Suppressor macrophage treated with lipopolysaccharide for 1 hour (primary cell): ENCODE data around the gene CD58.

Experiments used
- DNase-seq, 3 donors: peaks; one replicate each; pipeline ENCODE4 v3.0.0-alpha.2; 2020 to 2022

Gene CD58

GRCh38 chr1:116508085-116508983 is 62.5 kb downstream of the CD58 start:
- peak; percentile 41 to 63 (median 61) for DNase-seq

GRCh38 chr1:116507631-116508030 is 63.2 kb downstream of the CD58 start:
- no peak for DNase-seq

- no peak for DNase-seq
Observed at GRCh38 chr1:116506132-116507004, 64.5 kb downstream of the CD58 start.

- peak; percentile 97 to 99 (median 98) for DNase-seq
Observed at GRCh38 chr1:116504308-116505156, 66.3 kb downstream of the CD58 start.

GRCh38 chr1:116503546-116504307 is 67.1 kb downstream of the CD58 start:
- DNase-seq, result peak; percentile 76 to 86 (median 80)

GRCh38 chr1:116502671-116503314 is 68.0 kb downstream of the CD58 start:
- DNase-seq, result no peak

GRCh38 chr1:116501870-116502244 is 69.0 kb downstream of the CD58 start:
- DNase-seq, result no peak

GRCh38 chr1:116501125-116501869 is 69.5 kb downstream of the CD58 start:
- no peak for DNase-seq

GRCh38 chr1:116498789-116499628 is 71.8 kb downstream of the CD58 start:
- DNase-seq, result peak; percentile 76 to 85 (median 83)

- peak; percentile 96 to 98 (median 98) for DNase-seq
Observed at GRCh38 chr1:116497656-116498055, 73.2 kb downstream of the CD58 start.

- DNase-seq, result peak in 1 of 3 donors; percentile 20
Observed at GRCh38 chr1:116496898-116497297, 73.9 kb downstream of the CD58 start.

- DNase-seq, result peak in 2 of 3 donors; percentile 58 to 70
Observed at GRCh38 chr1:116496380-116496779, 74.4 kb downstream of the CD58 start.

GRCh38 chr1:116495535-116495934 is 75.3 kb downstream of the CD58 start:
- DNase-seq, result peak in 1 of 3 donors; percentile 36

GRCh38 chr1:116494745-116495144 is 76.1 kb downstream of the CD58 start:
- DNase-seq, result no peak

- no peak for DNase-seq
Observed at GRCh38 chr1:116494353-116494692, 76.5 kb downstream of the CD58 start.

- peak in 1 of 3 donors; percentile 29 for DNase-seq
Observed at GRCh38 chr1:116493484-116494352, 77.1 kb downstream of the CD58 start.

- DNase-seq, result no peak
Observed at GRCh38 chr1:116493036-116493435, 77.8 kb downstream of the CD58 start.

- peak in 1 of 3 donors; percentile 52 for DNase-seq
Observed at GRCh38 chr1:116492358-116492811, 78.4 kb downstream of the CD58 start.
